ENCODE measurements around the gene PLCB3.

PLCB3 gene

DNA sequence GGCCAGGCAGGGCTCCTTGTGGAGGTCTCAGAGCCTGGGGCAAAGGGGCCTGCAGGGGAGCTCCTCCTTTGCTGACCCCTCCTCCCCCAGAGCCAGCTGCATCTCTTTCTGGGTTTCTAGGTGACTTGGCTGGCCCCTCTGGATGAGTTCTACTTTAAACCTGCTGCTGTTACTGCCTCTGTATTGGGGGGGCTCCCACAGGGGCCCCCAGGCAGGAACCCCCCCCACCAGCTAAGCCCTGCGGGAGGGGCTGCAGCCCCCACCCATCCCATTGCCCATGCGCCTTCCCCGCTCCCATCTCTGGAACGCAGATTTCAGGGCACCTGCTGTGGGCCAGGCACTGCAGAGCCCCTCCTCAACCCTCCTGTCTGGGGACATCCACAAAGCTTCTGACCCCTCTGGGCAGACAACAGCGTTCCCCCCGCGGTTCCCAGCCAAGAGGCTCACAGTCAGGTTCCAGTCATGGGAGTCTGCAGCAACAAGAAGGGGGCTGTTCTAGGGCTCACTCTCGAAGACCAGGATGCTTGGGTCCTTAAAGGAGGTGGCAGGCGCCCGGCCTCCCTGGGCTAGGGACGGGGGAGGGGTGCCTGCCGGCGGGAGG, 815 bp upstream of the PLCB3 start:
- DNase-seq (ENCODE audit: low read depth in 2 of 2), result no peak

DNA sequence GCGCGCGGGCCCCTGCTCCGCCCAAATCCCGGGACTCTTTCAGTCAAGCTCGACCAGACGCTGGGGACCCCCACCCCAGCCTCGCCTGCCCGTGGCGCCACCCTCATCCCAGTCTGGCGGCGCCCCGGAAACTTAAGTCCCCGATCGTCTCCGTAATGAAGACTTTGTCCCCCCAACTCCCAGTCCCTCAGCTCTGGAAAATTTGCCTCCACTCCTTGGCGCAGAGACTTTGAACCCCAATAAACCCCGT, 348 bp downstream of the PLCB3 start:
- DNase-seq (ENCODE audit: low read depth in 2 of 2), result no peak

DNA sequence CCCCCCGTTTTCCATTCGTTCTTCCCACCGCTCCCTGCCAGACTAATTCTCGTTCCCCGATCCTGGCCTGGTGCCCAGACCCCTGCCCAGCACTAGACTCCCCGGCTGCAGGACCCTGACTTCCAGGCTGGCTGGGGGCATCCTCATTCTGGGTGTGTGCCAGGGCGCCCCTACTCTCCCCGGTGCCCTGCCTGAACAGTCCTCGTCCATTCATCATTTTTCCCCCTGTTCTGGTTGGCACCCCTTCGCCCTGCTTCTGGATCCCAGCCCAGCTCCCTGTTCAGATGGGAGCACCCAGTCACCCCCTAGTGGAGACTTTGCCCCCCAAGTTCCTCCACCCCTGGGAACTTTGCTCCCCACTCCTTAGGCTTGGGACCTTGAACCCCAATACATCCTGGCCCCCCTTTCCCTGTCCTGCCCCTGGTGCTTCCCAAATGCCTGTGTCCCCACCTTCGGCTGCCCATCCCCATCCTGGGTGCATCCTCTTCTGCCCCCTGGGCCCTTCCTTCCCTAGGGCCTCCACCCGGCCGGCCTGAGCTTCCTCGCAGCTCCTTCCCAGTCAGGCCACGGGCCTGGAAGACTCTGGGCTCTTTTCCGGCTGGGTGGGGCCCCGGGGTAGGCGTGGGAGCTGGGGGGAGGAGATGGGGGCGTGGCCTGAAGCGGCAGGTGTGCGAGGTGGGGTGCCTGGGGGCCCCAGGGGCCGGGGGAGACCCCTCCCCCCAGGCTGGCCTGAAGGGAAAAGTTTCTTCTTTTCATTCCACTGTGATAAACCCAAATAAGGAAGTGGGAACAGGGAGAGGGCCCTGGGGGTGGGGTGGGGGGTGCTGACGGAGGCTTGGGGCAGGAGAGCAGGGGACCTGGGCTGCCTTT, 908 bp downstream of the PLCB3 start:
- no peak for DNase-seq (ENCODE audit: low read depth in 2 of 2)

DNA sequence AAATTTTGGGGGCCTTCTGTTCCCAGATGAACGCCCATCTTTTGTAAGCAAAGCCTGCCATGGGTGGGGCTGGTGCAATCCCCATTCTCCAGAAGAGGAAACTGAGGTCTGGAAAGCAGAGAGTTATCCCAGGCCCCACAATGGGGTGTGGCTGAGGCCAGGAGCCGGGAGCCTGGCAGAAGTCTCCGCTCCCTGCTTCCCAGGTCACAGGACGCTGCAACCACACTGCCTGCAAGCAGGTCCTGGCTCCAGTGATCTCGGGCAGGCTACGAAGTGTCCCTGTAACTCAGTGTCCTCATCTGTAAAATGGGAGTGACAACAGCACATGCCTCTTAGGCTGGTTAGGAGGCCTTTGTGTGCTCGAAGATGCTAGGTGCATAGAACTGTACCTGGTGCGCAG, 1.7 kb downstream of the PLCB3 start:
- no peak for DNase-seq (ENCODE audit: low read depth in 2 of 2)

DNA sequence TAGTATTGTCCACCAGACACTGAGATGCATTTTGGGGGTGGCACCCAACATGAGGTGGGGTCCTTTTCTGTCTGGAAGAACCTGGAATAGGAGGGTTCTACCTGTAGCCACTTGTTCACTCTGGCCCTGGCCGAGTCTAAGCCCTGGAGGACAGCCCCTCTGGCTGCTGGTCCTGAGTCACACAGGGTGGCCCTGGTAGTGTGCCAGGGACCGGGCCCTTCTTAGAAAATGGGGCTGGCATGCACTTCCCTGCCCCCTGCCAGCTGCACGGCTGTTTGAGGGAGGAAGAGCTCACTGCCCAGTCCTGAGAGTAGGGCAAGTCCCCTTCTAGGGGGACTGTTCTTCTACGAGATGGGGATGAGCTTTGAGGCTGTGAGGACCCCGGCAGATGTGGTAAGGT, 2.2 kb downstream of the PLCB3 start:
- no peak for DNase-seq (ENCODE audit: low read depth in 2 of 2)

DNA sequence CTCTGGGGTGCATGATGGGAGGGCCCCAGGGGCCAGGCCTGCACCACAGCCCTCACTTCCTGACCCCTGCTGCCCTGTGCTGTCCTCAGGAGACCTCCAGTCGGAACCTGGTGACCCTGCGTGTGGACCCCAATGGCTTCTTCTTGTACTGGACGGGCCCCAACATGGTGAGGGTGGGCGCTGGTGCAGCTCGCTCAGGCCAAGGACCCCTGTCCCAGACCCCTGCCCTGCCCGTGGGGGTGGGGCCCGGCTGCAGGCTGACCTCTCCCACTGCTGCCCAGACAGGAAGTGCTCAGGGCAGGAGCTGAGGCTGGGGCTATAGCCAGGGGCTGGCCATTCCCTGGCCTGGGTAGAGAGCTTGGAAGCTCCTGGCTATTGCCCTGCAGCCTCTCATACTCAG, 3.0 kb downstream of the PLCB3 start:
- DNase-seq (ENCODE audit: low read depth in 2 of 2), result no peak

DNA sequence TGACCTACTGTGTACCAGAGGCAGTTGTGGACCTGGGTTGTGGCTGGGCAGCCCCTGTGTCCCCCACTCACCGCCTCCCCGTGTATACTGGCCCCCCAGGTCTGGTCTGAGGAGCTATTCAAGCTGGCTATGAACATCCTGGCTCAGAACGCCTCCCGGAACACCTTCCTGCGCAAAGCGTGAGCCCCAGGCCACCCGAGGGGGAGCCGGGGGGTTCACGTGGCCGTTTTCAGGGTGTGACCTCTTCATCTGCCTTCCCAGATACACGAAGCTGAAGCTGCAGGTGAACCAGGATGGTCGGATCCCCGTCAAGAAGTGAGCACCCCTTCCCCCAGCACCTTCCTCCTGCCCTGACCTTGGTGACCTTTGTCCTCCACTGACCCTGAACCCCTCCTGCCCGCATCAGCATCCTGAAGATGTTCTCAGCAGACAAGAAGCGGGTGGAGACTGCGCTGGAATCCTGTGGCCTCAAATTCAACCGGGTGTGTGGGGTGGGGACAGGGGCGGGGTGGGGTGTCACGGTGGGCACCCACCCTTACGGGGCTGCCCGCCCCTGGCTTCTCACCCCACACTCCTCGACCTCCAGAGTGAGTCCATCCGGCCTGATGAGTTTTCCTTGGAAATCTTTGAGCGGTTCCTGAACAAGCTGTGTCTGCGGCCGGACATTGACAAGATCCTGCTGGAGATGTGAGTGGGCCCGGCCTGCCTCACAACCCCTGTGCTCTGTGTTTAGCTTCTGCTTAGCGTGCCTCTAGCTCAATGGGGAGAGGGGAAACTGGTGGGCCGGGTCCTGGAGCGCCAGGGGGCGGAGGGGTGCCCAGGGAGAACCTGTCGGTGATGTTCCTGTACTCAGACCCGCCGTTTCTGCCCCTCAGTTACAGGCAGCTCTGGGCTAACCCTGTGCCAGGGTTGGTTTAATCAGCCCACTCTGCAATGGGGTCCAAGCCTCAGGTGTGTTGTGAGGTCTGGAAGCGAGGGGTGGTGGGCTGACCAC, 4.1 kb downstream of the PLCB3 start:
- no peak for DNase-seq (ENCODE audit: low read depth in 2 of 2)

DNA sequence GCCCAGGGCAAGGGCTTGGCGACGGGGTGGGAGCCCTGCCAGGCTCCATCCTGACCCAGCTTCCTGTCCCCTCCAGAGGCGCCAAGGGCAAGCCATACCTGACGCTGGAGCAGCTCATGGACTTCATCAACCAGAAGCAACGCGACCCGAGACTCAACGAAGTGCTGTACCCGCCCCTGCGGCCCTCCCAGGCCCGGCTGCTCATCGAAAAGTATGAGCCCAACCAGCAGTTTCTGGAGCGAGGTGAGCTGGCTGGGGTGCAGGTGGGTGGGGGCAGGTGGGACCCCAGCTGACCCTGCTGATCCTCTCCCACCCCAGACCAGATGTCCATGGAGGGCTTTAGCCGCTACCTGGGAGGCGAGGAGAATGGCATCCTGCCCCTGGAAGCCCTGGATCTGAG, 5.0 kb downstream of the PLCB3 start:
- DNase-seq (ENCODE audit: low read depth in 2 of 2), result no peak

DNA sequence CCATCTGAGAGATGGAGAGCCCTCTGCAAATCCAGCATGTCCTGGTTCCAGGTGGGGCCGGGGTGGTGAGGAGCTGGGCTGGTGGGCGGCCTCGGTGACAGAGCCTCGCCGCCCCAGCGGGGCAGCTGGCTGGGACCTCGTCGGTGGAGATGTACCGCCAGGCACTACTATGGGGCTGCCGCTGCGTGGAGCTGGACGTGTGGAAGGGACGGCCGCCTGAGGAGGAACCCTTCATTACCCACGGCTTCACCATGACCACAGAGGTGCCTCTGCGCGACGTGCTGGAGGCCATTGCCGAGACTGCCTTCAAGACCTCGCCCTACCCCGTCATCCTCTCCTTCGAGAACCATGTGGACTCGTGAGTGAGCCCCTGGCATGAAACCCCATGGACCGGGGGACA, 7.0 kb downstream of the PLCB3 start:
- no peak for DNase-seq (ENCODE audit: low read depth in 2 of 2)

DNA sequence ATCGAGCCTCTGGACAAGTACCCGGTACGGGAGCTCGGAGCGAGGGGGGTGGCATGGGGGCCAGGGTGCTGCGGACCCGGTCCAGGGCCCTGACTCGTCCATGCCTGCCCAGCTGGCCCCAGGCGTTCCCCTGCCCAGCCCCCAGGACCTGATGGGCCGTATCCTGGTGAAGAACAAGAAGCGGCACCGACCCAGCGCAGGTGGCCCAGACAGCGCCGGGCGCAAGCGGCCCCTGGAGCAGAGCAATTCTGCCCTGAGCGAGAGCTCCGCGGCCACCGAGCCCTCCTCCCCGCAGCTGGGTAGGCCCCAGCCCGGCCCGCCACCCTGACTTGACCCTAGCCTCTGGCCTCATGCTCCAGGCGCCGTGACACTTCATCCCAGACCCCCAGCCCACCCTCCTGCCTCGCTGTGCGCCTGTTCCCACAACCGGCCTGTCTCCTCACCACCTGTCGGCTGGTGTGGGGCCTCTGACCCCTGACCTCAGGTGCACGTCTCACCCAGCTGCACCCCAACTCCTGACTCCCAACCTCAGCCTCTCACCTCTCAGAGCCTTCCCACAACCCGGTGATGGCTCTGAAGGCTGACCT, 7.7 kb downstream of the PLCB3 start:
- DNase-seq (ENCODE audit: low read depth in 2 of 2), result no peak

DNA sequence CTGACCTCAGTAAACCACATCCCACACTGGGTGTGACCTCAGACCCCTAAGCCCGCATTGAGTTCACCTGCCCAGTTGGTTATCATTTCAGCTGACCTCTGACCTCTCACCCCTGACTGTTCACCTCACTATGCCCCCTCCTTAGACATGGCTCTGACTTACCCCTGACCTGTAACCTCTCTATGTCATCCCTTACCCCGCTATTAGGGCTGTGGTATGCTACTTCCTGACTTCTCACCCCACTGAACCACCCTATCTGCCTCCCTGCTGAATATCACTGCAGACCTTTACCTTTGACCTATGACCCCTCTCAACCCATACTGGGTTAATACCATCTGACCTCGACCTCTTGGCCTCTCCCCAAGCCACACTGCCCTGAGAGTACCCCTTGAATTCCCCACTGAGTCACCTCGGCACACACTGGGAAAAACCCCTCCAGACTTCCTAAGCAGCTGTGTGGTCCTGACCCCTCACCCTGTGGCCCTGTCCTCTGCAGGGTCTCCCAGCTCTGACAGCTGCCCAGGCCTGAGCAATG, 8.3 kb downstream of the PLCB3 start:
- no peak for DNase-seq (ENCODE audit: low read depth in 2 of 2)

DNA sequence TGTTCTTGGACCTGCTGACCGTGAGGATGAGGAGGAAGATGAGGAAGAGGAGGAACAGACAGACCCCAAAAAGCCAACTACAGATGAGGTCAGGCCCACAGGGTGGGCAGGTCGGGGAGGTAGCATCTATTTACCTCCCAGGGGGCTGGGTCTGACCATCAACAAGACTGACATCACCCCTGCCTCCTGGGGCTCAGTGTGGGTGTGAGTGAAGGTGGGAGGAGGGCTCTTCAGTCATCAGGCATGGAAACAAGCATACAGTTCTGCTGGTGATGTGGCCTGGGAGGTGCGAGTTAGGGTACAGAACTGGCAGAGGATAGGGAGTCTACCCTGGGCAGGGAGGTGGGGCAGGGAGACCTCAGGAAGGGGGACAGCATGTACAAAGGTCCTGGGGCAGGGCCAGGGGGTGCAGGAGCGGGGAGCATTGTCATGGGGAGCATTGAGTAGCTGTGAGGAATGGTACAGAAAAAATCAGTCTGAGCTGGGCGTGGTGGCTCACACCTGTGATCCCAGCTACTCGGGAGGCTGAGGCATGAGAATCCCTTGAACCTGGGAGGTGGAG, 8.9 kb downstream of the PLCB3 start:
- DNase-seq (ENCODE audit: low read depth in 2 of 2), result no peak

DNA sequence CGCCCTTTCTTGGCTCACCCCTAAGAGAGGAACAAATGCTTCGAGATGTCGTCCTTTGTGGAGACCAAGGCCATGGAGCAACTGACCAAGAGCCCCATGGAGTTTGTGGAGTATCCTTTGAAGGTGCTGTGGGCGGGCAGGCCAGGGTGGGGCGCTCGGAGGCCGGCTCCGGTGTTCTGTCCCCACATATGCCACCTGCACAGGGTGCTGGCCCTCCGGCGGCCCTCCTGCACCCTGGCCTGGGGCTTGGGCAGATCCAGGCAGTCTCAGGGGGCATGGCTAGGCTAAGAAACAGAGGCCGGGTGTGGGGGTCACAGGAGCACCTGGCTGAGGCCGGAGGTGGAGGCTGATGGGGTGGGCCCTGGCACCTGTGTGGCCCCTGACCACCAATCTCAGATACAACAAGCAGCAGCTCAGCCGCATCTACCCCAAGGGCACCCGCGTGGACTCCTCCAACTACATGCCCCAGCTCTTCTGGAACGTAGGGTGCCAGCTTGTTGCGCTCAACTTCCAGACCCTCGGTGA, 10.3 kb downstream of the PLCB3 start:
- DNase-seq (ENCODE audit: low read depth in 2 of 2), result no peak

DNA sequence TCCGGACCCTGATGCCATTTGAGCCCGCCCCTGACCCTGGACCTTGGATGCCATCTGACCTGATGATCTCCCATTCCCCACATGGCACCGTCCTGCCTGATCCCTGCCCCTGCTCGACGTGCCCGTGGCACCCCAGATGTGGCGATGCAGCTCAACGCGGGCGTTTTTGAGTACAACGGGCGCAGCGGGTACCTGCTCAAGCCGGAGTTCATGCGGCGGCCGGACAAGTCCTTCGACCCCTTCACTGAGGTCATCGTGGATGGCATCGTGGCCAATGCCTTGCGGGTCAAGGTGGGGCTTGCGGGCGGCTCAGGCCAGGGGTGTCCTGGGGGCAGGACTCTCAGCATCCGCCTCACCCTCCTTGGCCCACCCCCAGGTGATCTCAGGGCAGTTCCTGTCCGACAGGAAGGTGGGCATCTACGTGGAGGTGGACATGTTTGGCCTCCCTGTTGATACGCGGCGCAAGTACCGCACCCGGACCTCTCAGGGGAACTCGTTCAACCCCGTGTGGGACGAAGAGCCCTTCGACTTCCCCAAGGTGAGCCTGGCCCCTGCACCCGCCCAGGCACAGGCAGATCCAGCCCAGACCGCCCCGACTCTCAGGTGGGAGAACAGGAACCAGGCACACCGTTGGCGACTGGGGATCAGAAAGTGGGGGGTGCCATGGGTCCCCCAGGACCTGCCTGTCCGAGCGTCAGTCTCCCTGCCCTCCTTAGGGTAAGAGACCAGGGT, 11.1 kb downstream of the PLCB3 start:
- DNase-seq (ENCODE audit: low read depth in 2 of 2), result no peak

DNA sequence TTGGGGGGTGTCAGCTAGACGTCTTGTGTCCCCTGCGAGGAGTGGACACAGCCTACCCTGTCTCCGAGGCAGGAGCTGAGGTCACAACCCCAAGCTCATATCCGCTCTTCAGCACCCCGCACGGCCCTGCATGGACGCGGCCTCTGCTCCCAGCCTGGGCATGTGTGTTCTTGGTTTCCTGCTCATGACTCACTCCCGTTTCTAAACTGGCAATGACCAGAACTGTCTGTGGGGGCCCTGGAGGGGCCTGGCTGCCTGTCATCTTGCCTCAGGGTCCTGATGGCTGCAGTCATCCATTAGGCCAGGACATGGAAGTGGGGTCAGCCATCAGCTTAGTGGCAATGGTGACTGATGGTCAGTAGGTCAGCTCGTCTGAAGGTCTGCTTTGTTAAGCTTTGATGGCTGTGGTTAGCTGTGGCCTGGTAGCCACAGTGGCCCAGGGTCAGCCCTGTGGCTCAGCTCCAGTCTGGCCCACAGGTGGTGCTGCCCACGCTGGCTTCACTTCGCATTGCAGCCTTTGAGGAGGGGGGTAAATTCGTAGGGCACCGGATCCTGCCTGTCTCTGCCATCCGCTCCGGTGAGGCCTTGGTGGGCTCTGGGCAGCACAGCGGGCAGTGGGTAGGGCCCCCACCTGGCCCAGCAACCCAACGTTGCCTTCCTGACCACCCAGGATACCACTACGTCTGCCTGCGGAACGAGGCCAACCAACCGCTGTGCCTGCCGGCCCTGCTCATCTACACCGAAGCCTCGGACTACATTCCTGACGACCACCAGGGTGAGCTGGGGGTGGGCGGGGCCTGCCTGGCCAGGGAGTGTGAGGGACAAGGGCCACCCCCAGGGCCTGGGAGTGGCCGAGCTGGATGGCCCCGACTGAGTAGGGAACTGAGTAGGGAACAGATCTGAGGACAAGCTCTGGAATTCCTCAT, 12.0 kb downstream of the PLCB3 start:
- DNase-seq (ENCODE audit: low read depth in 2 of 2), result no peak

DNA sequence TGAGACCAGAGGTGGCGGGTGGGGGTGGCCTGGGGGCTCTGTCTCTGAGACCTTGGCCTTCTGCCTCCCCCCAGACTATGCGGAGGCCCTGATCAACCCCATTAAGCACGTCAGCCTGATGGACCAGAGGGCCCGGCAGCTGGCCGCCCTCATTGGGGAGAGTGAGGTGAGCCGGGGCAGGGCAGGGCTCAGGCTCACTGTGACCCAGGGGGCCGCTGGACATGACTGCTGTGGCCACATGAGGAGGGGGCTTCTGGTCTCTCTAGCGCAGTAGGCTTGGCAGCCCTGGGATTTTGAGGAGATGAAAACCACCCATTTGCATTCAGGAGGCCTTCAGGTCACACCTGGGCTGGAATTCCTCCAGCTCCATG, 12.6 kb downstream of the PLCB3 start:
- DNase-seq (ENCODE audit: low read depth in 2 of 2), result no peak

DNA sequence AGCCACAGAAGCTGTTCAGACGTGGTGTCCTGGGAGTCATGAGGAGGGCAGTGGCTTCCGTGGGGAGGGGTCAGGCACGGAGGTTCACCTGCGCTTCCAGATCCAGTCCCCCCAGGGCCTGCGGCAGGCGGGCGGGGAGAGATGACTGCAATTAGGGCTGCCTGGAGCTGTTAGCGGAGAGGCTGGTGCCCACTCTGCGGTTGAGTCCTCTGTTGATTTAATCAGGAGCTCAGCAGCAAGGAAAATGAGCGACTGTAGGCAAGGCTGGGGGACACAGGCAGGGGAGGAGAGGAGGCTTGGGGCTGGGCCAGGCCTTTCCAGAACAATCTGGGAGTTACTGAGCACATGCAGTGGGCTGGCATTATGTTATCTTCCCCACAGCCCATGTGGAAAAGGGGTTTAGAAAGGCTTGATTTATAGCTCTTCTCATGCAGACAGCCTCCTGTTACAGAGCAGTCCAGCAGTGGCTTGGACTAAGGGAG, 13.1 kb downstream of the PLCB3 start:
- no peak for DNase-seq (ENCODE audit: low read depth in 2 of 2)

DNA sequence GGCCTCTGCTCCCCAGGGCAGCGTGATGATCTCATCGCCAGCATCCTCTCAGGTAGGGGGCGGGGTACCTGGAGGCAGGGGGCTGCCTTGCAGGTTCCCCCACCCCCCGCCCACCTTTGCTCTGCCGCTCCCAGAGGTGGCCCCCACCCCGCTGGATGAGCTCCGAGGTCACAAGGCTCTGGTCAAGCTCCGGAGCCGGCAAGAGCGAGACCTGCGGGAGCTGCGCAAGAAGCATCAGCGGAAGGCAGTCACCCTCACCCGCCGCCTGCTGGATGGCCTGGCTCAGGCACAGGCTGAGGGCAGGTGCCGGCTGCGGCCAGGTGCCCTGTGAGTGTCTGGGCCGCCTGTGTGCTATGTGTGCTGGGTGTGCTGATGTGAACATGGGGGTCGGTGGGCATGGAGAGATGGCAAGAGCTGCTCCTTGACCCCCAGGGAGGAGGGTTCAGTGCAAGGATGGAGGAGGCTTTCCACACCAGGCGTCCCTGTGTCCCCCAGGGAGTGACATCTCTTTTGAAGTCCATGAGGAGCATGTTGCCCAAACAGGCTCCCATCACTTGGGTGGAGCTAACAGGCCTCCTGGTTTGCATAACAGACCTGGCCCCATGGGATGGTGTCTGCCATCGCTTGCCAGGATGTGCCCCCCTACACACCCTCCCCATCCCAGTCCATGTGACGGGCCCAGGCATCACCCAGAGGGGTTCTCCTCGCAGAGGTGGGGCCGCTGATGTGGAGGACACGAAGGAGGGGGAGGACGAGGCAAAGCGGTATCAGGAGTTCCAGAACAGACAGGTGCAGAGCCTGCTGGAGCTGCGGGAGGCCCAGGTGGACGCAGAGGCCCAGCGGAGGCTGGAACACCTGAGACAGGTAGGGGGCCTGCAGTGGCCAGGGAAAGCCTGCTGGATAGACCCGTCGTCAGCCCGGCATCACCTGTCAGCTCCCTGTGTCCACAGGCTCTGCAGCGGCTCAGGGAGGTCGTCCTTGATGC, 14.1 kb downstream of the PLCB3 start:
- DNase-seq (ENCODE audit: low read depth in 2 of 2), result no peak
